H9 (cell line): ENCODE results near the gene TELO2. TPM values are rescaled to one million over a fixed set of nuclear protein-coding genes. Genes with fewer than 3 reads are reported as not detected.

Experiments used
- DNase-seq: peaks from one replicate; pipeline ENCODE4 v3.0.0-alpha.2; 2017
- H2AFZ ChIP-seq: one replicate; pipeline ENCODE4 v1.6.1; 2013; ENCODE audit warnings: mild to moderate bottlenecking, low read length, control low read depth, moderate library complexity
- H2AK5ac ChIP-seq: 2 replicates; pipeline ENCODE4 v1.6.1; 2013; ENCODE audit warnings: low read length, control low read depth, mixed read lengths; ENCODE audit not compliant: insufficient read length
- H2BK120ac ChIP-seq: one replicate; pipeline ENCODE4 v1.6.1; 2013; ENCODE audit warnings: low read depth, mild to moderate bottlenecking, low read length, control low read depth, inconsistent platforms; ENCODE audit not compliant: poor library complexity, severe bottlenecking
- H2BK12ac ChIP-seq: 2 replicates; pipeline ENCODE4 v1.6.1; 2013; ENCODE audit warnings: low read length, control low read depth, mixed read lengths, low read depth; ENCODE audit not compliant: insufficient read length
- H2BK15ac ChIP-seq: 2 replicates; pipeline ENCODE4 v1.6.1; 2013; ENCODE audit warnings: low read depth, low read length, control low read depth
- H2BK20ac ChIP-seq: one replicate; pipeline ENCODE4 v1.6.1; 2013; ENCODE audit warnings: low read depth, mild to moderate bottlenecking, low read length, control low read depth, inconsistent platforms; ENCODE audit not compliant: poor library complexity, severe bottlenecking
- H2BK5ac ChIP-seq: 2 replicates; pipeline ENCODE4 v1.6.1; 2013; ENCODE audit warnings: low read length, control low read depth, mixed read lengths; ENCODE audit not compliant: insufficient read length
- H3K14ac ChIP-seq: 2 replicates; pipeline ENCODE4 v1.6.1; 2013; ENCODE audit warnings: low read length, control low read depth; ENCODE audit not compliant: insufficient read depth
- H3K18ac ChIP-seq: 2 replicates; pipeline ENCODE4 v1.6.1; 2013; ENCODE audit warnings: low read depth, mild to moderate bottlenecking, mixed read lengths, low read length, control low read depth; ENCODE audit not compliant: insufficient read length
- H3K23ac ChIP-seq: 2 replicates; pipeline ENCODE4 v1.6.1; 2013; ENCODE audit warnings: low read length, control low read depth, mixed read lengths, low read depth; ENCODE audit not compliant: insufficient read length
- H3K23me2 ChIP-seq: 2 replicates; pipeline ENCODE4 v1.6.1; 2013; ENCODE audit warnings: low read depth, mild to moderate bottlenecking, mixed read lengths, low read length, control low read depth; ENCODE audit not compliant: insufficient read length, poor library complexity, severe bottlenecking
- H3K27ac ChIP-seq: 2 replicates; pipeline ENCODE4 v1.5.1; 2013; ENCODE audit warnings: low read length, control low read depth, mixed read lengths, low read depth; ENCODE audit not compliant: insufficient read length
- H3K27me3 ChIP-seq: 2 replicates; pipeline ENCODE4 v1.6.1; 2013; ENCODE audit warnings: low read length, control low read depth, inconsistent platforms; ENCODE audit not compliant: insufficient read depth
- H3K4ac ChIP-seq: 2 replicates; pipeline ENCODE4 v1.6.1; 2013; ENCODE audit warnings: low read depth, mild to moderate bottlenecking, control low read depth, inconsistent platforms, low read length, moderate library complexity
- H3K4me1 ChIP-seq: 2 replicates; pipeline ENCODE4 v1.6.1; 2013; ENCODE audit warnings: low read length, control low read depth, inconsistent platforms; ENCODE audit not compliant: insufficient read depth
- H3K4me2 ChIP-seq: 2 replicates; pipeline ENCODE4 v1.6.1; 2013; ENCODE audit warnings: low read length, control low read depth, mixed read lengths; ENCODE audit not compliant: insufficient read length, insufficient read depth
- H3K56ac ChIP-seq: 2 replicates; pipeline ENCODE4 v1.6.1; 2013; ENCODE audit warnings: low read depth, mild to moderate bottlenecking, mixed read lengths, low read length, control low read depth; ENCODE audit not compliant: insufficient read length
- H3K79me1 ChIP-seq: 2 replicates; pipeline ENCODE4 v1.6.1; 2013; ENCODE audit warnings: low read depth, mild to moderate bottlenecking, moderate library complexity, low read length, control low read depth, inconsistent platforms; ENCODE audit not compliant: insufficient read depth, poor library complexity, severe bottlenecking
- H3K79me2 ChIP-seq: 2 replicates; pipeline ENCODE4 v1.6.1; 2013; ENCODE audit warnings: low read length, control low read depth, inconsistent platforms; ENCODE audit not compliant: insufficient read depth
- H3K9ac ChIP-seq: 2 replicates; pipeline ENCODE4 v1.6.1; 2013; ENCODE audit warnings: low read length, control low read depth, mixed read lengths; ENCODE audit not compliant: insufficient read length; ENCODE audit errors: extremely low read depth
- H3K9me3 ChIP-seq: one replicate; pipeline ENCODE4 v1.6.1; 2013; ENCODE audit warnings: low read depth, low read length, inconsistent platforms; ENCODE audit not compliant: control insufficient read depth
- H3T11ph ChIP-seq: one replicate; pipeline ENCODE4 v1.6.1; 2013; ENCODE audit warnings: mild to moderate bottlenecking, low read length, control low read depth, inconsistent platforms
- H4K20me1 ChIP-seq: one replicate; pipeline ENCODE4 v1.6.1; 2013; ENCODE audit not compliant: control insufficient read depth, insufficient read length, insufficient read depth
- H4K5ac ChIP-seq: 2 replicates; pipeline ENCODE4 v1.6.1; 2013; ENCODE audit warnings: low read depth, mild to moderate bottlenecking, mixed read lengths, low read length, control low read depth; ENCODE audit not compliant: insufficient read length
- H4K8ac ChIP-seq: replicated peaks from 2 replicates; pipeline ENCODE4 v1.6.1; 2013; ENCODE audit warnings: low read length, control low read depth, mixed read lengths, low read depth; ENCODE audit not compliant: insufficient read length
- H4K91ac ChIP-seq: 2 replicates; pipeline ENCODE4 v1.6.1; 2013; ENCODE audit warnings: low read depth, mild to moderate bottlenecking, moderate library complexity, mixed read lengths, low read length, control low read depth; ENCODE audit not compliant: insufficient read length
- H3K27ac Mint-ChIP-seq, 3 experiments: 2 replicates in 2 of 3; 3 replicates in 1 of 3; pipeline ENCODE4 v1.8.0; 2020 to 2021; ENCODE audit warnings: mixed read lengths in 3 of 3, mild to moderate bottlenecking in 1 of 3, moderate library complexity in 1 of 3
- H3K27me3 Mint-ChIP-seq: 2 replicates; pipeline ENCODE4 v1.8.0; 2021; ENCODE audit warnings: low read depth, mild to moderate bottlenecking, moderate library complexity, mixed read lengths
- H3K36me3 Mint-ChIP-seq, 3 experiments: 2 replicates in 2 of 3; 3 replicates in 1 of 3; pipeline ENCODE4 v1.8.0; 2020 to 2021; ENCODE audit warnings: low read depth in 3 of 3, mixed read lengths in 3 of 3; ENCODE audit not compliant: insufficient read depth in 1 of 3
- H3K4me1 Mint-ChIP-seq, 2 experiments: 2 replicates each; pipeline ENCODE4 v1.8.0; 2020; ENCODE audit warnings: mixed read lengths in 2 of 2
- H3K4me3 Mint-ChIP-seq, 2 experiments: 2 replicates in 1 of 2; 3 replicates in 1 of 2; pipeline ENCODE4 v1.8.0; 2020 to 2021; ENCODE audit warnings: mild to moderate bottlenecking in 2 of 2, mixed read lengths in 2 of 2, moderate library complexity in 1 of 2
- H3K9me3 Mint-ChIP-seq, 2 experiments: 2 replicates in 1 of 2; 3 replicates in 1 of 2; pipeline ENCODE4 v1.8.0; 2020; ENCODE audit warnings: mild to moderate bottlenecking in 2 of 2, mixed read lengths in 2 of 2, moderate library complexity in 1 of 2
- WGBS: extraction: QIAGEN DNeasy Blood & Tissue Kit; methylation state at CpG from one replicate; pipeline ENCODE4 v1.1.7; 2013; ENCODE audit warnings: missing lambda C conversion rate, low lambda C conversion rate, mixed read lengths; ENCODE audit not compliant: insufficient read length; ENCODE audit errors: extremely low coverage; 5-methylcytosine and 5-hydroxymethylcytosine counted together
- total RNA-seq: library from RNA; stranded (reverse); gene quantifications from 2 replicates; pipeline ENCODE4 v1.2.1, GENCODE V29; 2021
- TF ChIP-seq, protein P1 (sequence below): fragments of 200-600 bp; sonication (generic); conservative IDR thresholded peaks from 3 replicates; pipeline ENCODE4 v1.8.0; 2021; ENCODE audit warnings: antibody characterized with exemption, mild to moderate bottlenecking

The TELO2 gene
- total RNA-seq, 1 experiment from 2014 or later = 98.9 TPM

DNA sequence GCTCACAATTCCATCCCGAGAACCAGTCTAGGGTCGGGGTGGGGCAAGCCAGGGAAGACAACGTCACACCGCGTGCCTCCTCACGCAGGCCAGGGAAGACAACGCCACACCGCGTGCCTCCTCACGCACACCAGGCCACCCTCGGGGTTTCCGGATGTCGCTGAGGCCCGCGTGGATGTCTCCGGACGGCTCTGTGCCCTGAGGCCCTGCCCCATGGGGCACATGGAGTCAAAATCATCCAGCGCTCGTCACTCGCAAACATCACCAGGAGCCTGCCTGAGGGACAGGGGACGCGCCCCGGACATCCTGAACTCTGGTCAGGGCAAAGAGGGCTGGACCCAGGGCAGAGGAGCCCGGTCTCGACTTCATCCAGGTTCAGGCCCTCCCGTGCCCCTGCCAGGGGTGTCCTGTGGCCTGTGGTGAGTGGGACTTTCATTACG, 44.0 kb downstream of the TELO2 start:
- H3T11ph ChIP-seq = no peak overlapping the region
- H3K4me1 ChIP-seq = no peaks in the 10 kb centered on the region
- H3K23me2 ChIP-seq = no peaks in the 10 kb centered on the region
- H3K4me3 Mint-ChIP-seq = no peak overlapping the region
- peak overlapping the region; percentile 57 to 91 (median 79); a peak in 2 of 7 replicates for H3K27ac Mint-ChIP-seq
- no peak overlapping the region for H2BK120ac ChIP-seq
- H3K23ac ChIP-seq = no peak overlapping the region
- peak overlapping the region; percentile 56 for H4K8ac ChIP-seq
- H3K9me3 ChIP-seq = no peaks in the 10 kb centered on the region
- no CpG with 5 or more reads among the region's 27 CpGs for WGBS
- H3K9me3 Mint-ChIP-seq = no peaks in the 10 kb centered on the region
- no peak overlapping the region for H2BK15ac ChIP-seq
- no peak overlapping the region for H4K91ac ChIP-seq
- H3K36me3 Mint-ChIP-seq = no peaks in the 10 kb centered on the region; a peak in 1 of 7 replicates
- no peaks in the 10 kb centered on the region for H3K27me3 Mint-ChIP-seq
- no peak overlapping the region for H3K18ac ChIP-seq
- no peak for DNase-seq
- H4K20me1 ChIP-seq = no peaks in the 10 kb centered on the region
- H2AK5ac ChIP-seq = no peak overlapping the region
- H3K27ac ChIP-seq = no peak overlapping the region
- H3K56ac ChIP-seq = no peak overlapping the region
- no peak overlapping the region for H2BK5ac ChIP-seq
- no peaks in the 10 kb centered on the region for H3K79me1 ChIP-seq
- H2AFZ ChIP-seq = no peak overlapping the region
- H3K14ac ChIP-seq = no peak overlapping the region; the same call in 1 of the 2 replicates
- no peaks in the 10 kb centered on the region for H3K79me2 ChIP-seq
- H4K5ac ChIP-seq = no peak overlapping the region
- H3K4me1 Mint-ChIP-seq = no peaks in the 10 kb centered on the region
- TF ChIP-seq, protein P1, sequence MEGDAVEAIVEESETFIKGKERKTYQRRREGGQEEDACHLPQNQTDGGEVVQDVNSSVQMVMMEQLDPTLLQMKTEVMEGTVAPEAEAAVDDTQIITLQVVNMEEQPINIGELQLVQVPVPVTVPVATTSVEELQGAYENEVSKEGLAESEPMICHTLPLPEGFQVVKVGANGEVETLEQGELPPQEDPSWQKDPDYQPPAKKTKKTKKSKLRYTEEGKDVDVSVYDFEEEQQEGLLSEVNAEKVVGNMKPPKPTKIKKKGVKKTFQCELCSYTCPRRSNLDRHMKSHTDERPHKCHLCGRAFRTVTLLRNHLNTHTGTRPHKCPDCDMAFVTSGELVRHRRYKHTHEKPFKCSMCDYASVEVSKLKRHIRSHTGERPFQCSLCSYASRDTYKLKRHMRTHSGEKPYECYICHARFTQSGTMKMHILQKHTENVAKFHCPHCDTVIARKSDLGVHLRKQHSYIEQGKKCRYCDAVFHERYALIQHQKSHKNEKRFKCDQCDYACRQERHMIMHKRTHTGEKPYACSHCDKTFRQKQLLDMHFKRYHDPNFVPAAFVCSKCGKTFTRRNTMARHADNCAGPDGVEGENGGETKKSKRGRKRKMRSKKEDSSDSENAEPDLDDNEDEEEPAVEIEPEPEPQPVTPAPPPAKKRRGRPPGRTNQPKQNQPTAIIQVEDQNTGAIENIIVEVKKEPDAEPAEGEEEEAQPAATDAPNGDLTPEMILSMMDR = no peak
- H3K27me3 ChIP-seq = no peaks in the 10 kb centered on the region; the same call in 1 of the 2 replicates
- no peak overlapping the region for H3K9ac ChIP-seq
- no peak overlapping the region for H3K4me2 ChIP-seq
- H3K4ac ChIP-seq = no peak overlapping the region
- H2BK20ac ChIP-seq = no peak overlapping the region
- H2BK12ac ChIP-seq = no peak overlapping the region
